HG03097 (cell line): ENCODE data around the gene PIGW.
A peak's percentile ranks its signal among the peaks of the same experiment; 100 is the strongest.

Experiments used
- ATAC-seq: cut with Tn5 transposase; IDR thresholded peaks from one replicate; pipeline ENCODE4 v1.9.1; 2021; ENCODE audit not compliant: unreplicated experiment, low FRiP score

PIGW gene

DNA sequence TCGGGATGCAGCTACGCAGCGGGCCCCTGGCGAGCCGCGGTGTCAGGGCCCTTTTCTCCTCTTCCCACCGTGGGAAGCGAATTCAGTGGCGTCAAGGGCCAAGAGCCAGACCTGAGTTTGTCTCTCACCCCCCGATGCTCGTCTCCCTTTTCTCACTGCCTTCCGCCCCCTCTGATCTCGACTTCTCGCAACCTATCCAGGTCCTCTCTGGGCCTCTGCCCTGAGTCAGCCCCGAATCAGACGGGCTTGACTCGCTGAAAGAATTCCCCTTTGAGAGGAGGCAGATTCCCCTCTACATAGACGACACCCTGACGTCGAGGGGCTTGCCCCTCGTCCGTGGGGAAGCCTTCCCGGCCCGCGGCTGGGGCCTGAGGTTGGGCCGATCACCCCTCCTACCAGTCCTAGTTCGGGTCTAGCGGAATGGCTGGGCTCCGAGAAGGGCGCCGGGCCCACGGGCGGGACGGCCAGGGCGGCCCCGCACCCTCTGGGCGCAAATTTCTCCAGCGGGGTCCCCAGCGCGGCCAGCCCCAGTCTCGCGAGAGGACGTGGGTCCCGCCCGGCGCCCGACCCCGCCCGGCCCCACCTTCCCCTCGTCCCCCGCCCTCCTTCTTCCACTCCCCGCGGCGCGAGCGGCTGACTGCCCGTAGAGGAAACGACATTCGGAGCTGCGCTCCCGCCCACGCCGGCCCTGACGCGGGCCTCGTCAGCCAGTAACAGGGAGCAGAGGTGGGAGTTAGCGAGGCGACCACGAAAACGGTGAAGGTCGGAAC is 9.7 kb downstream of the PIGW start, which contains the start of gene GGNBP2:
GGNBP2 (plus strand) TSS at position 613 of the 770 bp plus-strand sequence. CDS start 806 bp downstream, outside the sequence.
- peak; percentile 46 for ATAC-seq

DNA sequence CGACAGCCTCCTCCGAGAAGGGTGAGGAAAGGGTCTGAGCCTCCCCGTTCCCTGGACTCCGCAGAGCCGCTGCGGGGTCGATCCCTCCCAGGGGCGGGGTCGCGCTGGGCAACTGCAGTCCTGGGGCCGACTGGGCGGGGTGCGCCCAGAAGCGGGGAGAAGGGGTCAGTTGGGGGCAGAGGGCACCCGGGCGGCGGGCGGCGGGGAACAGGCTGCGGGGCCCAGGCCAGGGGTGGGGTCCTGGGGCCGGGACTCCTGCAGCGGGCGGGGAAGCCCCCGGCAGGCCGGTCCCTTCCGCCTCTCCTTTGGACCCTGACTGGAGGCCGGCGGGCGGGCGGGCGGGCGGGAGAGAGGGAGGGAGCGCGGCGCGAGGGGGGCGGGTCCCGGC is 10.3 kb downstream of the PIGW start:
- peak; percentile 35 for ATAC-seq

DNA sequence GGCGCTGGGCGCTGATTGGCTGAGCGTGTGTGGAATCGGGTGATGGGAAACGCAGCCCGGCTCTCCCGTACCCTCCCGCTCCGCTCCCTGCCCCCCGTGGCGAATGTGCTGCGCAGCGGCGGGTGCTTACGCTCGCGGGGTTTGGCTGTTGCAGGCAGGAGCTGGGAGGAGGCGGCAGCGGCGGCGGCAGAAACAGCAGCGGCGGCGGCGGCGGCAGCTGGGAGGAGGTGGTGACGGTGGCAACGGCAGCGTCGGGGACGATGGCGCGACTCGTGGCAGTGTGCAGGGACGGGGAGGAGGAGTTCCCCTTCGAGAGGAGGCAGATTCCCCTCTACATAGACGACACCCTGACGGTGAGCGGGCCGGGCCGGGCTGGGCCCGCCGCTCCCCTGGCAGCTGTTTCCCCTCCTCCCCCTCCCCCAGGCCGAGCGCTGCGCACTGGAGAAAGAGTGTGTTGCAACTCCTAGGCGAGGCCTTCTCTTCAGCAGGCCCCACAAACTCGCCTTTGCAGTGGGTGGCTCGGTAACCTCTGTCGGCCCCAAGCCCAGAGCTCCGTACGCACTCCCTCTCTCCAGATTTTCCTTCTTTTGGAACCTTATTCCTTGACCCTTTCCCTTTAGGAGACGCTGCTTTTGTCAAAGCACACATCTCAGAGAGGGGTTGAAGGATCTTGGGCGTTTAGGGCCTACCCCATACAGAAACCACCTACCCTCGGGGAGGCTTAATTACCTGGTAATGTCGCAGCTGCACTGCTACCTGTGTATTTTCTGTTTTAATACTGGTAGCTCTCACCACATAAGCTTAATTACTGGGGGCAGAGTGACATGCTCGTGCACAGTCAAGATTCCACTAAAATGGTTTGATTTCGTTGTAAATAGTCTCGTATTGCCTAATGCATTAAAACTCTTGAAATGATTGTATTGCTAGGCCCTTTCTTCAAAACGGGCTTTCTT is 11.0 kb downstream of the PIGW start:
- ATAC-seq = peak; percentile 57

DNA sequence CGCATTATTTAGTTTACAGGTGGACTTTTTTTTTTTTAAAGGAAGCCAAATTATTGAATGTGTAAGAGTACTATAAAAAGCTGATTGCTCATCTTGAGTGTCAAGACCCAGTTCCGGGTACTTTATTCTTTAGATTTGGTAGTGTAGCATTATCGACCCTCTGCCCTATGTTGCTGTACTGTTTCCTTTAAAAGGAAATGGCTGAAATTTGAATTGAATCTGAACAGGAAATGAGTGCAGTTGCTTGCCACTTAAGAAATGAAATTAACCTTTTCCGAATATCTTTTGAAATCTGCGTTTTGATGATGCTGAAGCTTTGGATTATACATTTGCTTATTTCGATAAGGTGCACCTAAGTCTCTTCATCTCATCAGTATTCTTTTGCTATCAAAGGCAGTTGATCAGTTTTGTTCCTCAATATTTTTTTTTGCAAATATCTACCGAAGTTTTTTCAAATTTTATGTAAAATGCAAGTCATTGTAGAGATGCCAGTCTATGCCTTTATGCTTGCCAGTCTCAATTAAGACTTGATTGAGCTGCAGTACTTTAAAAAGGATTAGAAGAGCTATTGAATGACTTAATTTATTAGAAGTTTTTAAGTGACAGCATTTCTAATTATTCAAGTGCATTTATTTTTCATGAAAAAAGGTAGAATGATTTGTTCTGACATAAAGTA is 11.8 kb downstream of the PIGW start:
- no peak for ATAC-seq

DNA sequence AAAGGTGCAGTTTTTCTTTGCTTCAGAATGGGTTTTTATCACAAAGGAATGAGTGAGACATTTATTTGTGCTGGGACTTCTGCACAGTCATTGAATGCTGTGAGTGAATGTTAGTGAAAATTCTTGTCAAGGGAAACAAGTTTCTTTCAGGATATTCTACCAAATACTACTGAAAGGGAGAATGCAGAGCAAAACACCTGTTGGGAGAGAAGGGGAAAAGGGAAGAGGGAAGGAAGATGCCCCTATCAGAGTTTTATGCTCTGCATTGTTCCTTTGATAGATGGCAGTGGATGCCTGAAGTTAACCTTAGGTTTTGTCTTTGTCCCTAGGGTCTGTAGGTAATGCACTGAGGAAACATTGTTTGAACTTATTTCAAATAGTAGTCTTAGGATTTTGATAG is 13.0 kb downstream of the PIGW start:
- ATAC-seq = no peak

- ATAC-seq = no peak
These were observed 16.0 kb downstream of the PIGW start for GRCh38 chr17:36550491-36551417.

DNA sequence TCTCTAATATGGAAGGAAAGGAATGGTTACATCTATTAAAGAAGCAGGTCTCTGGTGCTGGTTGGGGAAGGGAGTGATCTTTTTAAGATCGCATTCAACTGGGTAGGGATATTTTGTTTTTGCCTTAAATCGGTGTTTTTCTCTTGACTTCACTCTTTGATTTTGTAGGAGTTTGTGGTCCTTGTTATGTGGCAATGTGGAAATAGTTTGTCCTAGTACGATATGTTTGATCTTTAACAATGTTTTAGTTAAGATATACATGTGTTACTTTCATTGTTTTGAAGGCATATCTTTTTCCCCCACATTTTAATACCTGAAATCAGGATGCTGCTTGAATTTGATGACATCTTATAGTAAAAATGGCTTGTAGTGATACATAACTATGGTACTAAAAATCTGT is 18.7 kb downstream of the PIGW start:
- no peak for ATAC-seq

DNA sequence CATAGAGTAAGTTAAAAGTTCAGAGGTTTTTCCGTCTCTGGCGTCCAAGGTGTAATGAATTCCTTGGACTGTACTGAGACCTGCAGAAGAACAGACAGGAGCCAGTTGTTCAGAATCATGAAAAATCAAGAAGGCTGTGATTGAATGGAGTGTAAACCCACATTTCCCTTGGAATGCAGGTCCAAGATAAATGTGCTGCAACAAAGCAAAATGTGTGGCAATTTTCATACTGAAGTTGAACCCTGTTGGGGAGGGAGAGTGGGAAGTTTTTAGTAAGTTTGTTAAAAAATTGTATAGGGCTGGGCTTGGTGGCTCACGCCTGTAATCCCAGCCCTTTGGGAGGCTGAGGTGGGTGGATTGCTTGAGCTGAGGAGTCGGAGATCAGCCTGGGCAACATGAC is 31.3 kb downstream of the PIGW start:
- no peak for ATAC-seq

DNA sequence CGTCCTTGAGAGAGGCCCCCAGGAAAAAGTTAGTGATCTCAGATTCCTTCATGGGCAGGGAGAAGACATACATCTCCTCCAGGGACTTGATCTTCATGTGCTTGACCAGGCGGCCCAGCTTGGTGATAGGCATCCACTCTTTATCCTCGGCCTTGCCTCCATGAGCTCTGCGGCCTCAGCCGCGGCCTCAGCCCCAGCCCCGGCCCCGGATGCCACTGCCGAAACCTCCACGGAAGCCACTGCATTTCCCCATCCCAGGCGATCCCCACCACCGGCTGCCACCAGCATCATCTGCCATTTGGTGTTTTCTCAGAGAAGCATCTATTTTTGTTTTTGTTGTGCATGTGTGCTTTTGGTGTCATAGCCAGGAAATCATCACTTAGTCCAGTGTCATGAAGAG is 40.2 kb downstream of the PIGW start:
- ATAC-seq = no peak

DNA sequence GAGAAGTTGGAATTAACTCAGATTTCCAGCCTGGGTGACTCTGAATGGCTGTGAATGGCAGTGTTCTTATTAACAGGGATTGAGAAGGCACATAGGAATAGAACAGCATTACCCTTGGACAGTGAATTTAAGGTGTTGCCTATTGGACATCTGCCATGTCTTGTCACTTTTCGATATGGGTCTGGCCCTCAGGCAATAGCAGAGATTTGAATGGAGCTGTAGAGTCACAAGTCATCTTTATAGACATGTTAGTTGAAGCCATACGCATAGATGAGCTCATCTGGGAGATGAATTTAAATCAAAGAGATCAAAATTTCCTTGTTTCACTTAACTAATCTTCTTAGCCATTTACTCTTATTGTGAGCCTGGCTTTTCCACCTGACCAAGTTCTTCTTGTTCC is 42.0 kb downstream of the PIGW start:
- ATAC-seq = no peak

- ATAC-seq = no peak
These were observed 43.9 kb downstream of the PIGW start for GRCh38 chr17:36578671-36579070.

DNA sequence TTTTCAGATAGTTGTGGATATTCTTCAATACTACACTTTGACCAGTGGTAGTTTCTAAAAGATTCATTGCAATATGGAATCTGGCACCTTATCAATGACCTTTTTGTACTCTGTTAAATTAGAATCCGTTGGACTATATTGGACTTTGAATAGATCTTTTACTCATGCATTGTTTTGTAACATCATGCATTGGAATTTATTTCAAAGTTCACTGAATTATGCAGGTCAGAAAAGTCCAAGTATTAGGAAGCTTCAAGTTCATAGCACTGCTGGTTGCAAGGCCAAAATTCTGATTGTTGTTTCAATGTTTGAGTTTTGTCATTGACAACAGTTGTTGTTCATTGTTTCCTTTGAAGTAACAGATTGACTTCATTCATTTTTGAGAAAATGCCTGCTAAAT is 49.0 kb downstream of the PIGW start:
- ATAC-seq = no peak

DNA sequence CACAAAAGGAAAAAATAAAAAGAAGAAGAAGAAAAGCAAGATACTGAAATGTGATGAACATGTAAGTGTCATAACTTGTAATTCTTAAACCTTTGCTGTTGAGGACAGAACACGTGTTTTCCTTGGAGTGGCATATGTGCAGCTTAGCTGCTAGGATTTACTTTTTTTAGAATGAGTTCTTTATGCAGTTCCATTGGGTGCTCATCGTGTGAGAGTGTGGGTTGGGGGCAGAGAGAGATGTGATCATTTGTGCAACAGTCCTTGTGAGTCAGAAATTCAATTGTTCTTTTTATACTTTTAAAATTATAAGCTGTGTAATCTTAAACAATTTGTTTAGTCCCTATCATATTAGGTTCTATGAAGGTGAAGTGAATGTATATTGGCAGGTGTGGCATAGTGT is 51.4 kb downstream of the PIGW start:
- ATAC-seq = no peak
